ENCODE data around the gene PHLPP1.
A peak's percentile ranks its signal among the peaks of the same experiment; 100 is the strongest.

PHLPP1 gene

DNA sequence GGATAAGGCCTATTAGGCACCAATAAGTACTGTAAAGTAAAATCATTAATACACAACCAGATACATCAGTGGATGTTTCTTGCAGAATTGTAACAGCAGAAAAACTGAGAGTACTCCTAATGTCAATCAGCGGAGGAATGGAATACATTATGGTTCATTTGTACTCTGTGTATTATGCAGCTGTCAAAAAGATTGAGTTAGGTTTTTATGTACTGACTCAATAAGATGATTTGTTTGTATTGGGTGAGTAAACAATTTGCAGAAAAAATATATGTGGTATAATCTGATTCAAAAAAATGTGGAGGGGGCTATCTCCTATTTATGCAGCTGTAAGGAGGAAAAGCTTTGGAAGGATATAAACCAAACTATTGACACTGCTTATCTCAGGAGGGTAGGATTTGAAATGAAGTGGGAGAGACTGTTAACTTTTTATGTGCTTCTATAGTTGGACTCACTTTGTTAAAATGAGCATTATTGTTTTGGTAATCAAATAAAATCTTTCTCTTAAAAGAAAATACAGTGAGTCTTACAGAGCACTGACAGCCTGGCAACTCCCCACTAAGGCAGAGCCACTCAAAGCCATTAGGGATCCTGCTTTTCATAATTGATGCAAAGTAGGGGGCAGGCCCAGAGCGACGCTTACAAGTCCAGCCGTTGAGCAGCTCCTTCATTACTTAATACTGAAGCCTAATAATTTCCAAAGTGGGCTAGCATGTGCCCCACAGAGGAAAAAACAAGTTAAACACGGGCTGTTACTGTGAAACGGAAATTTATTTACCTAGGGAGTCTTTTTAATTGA, 168.8 kb downstream of the PHLPP1 start (continued):
- TF ChIP-seq GFI1B (tag by site-specific recombination; IDR thresholded peaks at IDR 0.05), result peak; percentile 33; the same call in 1 of the 2 replicates

- 0 out of 2 replicates have a peak, but pooled peaks have one; percentile 16 for TF ChIP-seq ZBTB17 (tag by site-specific recombination; IDR thresholded peaks at IDR 0.05)
- TF ChIP-seq, protein P1, sequence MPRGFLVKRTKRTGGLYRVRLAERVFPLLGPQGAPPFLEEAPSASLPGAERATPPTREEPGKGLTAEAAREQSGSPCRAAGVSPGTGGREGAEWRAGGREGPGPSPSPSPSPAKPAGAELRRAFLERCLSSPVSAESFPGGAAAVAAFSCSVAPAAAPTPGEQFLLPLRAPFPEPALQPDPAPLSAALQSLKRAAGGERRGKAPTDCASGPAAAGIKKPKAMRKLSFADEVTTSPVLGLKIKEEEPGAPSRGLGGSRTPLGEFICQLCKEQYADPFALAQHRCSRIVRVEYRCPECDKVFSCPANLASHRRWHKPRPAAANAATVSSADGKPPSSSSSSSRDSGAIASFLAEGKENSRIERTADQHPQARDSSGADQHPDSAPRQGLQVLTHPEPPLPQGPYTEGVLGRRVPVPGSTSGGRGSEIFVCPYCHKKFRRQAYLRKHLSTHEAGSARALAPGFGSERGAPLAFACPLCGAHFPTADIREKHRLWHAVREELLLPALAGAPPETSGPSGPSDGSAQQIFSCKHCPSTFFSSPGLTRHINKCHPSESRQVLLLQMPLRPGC (tag by site-specific recombination; IDR thresholded peaks at IDR 0.05), result no peak
- POLR2A ChIA-PET, result interaction anchor here (0.8 kb wide), 1 partner anchor 171 kb away, joined by 3 read pairs; the partner anchor contains the start of gene PHLPP1
- H3K36me3 ChIP-seq (ENCODE audit: control insufficient read depth in 2 of 2, insufficient read depth in 1 of 2, low read length in 2 of 2), result no peaks in the 10 kb centered on the region
- CTCF ChIA-PET, result interaction anchor here (0.6 to 1.2 kb wide), 2 partner anchors 107 to 299 kb away, joined by 3 to 4 read pairs; no protein-coding TSS in a partner anchor
- peaks cover 47% of the 10 kb centered on the region for H3K4me1 ChIP-seq (ENCODE audit: control insufficient read depth, insufficient read depth, low read length)
- H3K9me3 ChIP-seq (ENCODE audit: control insufficient read depth, insufficient read depth, low read depth, low read length), result no peaks in the 10 kb centered on the region
- no peak overlapping the region for H3K27ac ChIP-seq (ENCODE audit: extremely low read depth, low read depth, low read length)
- H3K4me3 ChIP-seq (ENCODE audit: low read depth, low read length), result no peak overlapping the region
Observed at GRCh38 chr18:62885804-62886203, 170.5 kb downstream of the PHLPP1 start.

DNA sequence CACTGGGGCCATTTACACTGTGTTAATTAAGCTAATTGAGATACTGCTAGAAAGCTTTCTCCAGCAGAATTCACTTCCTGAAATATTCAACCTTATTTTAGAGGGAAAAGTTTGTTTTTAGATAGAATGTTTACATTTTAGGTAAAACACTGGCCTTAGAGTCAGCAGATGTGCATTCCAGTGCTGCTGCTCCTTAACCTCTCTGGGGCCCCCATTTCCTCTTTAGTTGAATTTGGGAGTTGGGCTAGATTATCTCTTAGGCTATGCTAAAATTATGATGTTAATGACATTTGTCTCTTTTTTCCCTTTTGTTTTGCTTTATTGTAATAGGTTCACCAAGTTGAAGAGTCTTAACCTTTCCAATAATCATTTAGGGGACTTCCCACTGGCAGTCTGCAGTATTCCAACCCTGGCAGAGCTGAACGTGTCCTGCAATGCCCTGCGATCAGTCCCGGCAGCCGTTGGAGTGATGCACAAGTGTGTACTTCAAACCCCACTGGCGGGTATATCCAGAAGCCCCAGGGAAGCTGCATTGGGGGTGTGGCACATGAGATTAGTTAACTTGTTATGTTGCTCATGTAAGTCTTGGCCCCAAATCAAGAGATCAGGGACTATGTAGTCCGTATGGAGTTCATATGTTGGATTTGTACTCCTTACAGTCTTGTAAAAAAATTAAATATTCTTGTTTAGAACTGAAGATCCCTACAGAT, 179.5 kb downstream of the PHLPP1 start:
- H3K4me1 ChIP-seq (ENCODE audit: control insufficient read depth, insufficient read depth, low read length), result peaks cover 13% of the 10 kb centered on the region
- TF ChIP-seq KLF10 (tag by site-specific recombination; IDR thresholded peaks at IDR 0.05) (0 out of 2 replicates have a peak, but pooled peaks have one; percentile 17), ZNF664 (tag by site-specific recombination; IDR thresholded peaks at IDR 0.05) (0 out of 2 replicates have a peak, but pooled peaks have one; percentile 69), ZNF366 (tag by site-specific recombination; conservative IDR thresholded peaks at IDR 0.05) (no peak), ZNF658 (tag by site-specific recombination; IDR thresholded peaks at IDR 0.05) (no peak)
- TF ChIP-seq, protein P2, sequence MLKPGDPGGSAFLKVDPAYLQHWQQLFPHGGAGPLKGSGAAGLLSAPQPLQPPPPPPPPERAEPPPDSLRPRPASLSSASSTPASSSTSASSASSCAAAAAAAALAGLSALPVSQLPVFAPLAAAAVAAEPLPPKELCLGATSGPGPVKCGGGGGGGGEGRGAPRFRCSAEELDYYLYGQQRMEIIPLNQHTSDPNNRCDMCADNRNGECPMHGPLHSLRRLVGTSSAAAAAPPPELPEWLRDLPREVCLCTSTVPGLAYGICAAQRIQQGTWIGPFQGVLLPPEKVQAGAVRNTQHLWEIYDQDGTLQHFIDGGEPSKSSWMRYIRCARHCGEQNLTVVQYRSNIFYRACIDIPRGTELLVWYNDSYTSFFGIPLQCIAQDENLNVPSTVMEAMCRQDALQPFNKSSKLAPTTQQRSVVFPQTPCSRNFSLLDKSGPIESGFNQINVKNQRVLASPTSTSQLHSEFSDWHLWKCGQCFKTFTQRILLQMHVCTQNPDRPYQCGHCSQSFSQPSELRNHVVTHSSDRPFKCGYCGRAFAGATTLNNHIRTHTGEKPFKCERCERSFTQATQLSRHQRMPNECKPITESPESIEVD (tag by site-specific recombination; IDR thresholded peaks at IDR 0.05), result no peak
- H3K27ac ChIP-seq (ENCODE audit: extremely low read depth, low read depth, low read length), result no peak overlapping the region
- POLR2A ChIA-PET, result no interaction called here
- CTCF ChIA-PET, result interaction anchor here (0.6 to 0.7 kb wide), 2 partner anchors 30 to 307 kb away, joined by 4 read pairs; no protein-coding TSS in a partner anchor
- H3K9me3 ChIP-seq (ENCODE audit: control insufficient read depth, insufficient read depth, low read depth, low read length), result no peaks in the 10 kb centered on the region
- H3K36me3 ChIP-seq (ENCODE audit: control insufficient read depth in 2 of 2, insufficient read depth in 1 of 2, low read length in 2 of 2), result peaks cover 16 to 19% of the 10 kb centered on the region in 2 experiments
- no peak overlapping the region for H3K4me3 ChIP-seq (ENCODE audit: low read depth, low read length)

- Histone ChIP-seq H3K36me3 (ENCODE audit: control insufficient read depth in 2 of 2, insufficient read depth in 1 of 2, low read length in 2 of 2) (peaks cover 19% of the 10 kb centered on the region in 2 experiments), H3K4me3 (ENCODE audit: low read depth, low read length) (no peak overlapping the region), H3K9me3 (ENCODE audit: control insufficient read depth, insufficient read depth, low read depth, low read length) (no peaks in the 10 kb centered on the region), H3K27ac (ENCODE audit: extremely low read depth, low read depth, low read length) (no peak overlapping the region), H3K4me1 (ENCODE audit: control insufficient read depth, insufficient read depth, low read length) (peaks cover 5% of the 10 kb centered on the region; the same call in 1 of the 2 replicates)
- TF ChIP-seq ZNF596 (tag by site-specific recombination; IDR thresholded peaks at IDR 0.05) (no peak), ZNF138 (tag by site-specific recombination; IDR thresholded peaks at IDR 0.05; ENCODE audit: borderline replicate concordance) (no peak), ZNF521 (tag by site-specific recombination; IDR thresholded peaks at IDR 0.05) (no peak)
- TF ChIP-seq, protein P2 (tag by site-specific recombination; IDR thresholded peaks at IDR 0.05), result 0 out of 2 replicates have a peak, but pooled peaks have one; percentile 3
- POLR2A ChIA-PET, result interaction anchor here (1.0 kb wide), 1 partner anchor 65 kb away, joined by 3 read pairs; no protein-coding TSS in a partner anchor
- CTCF ChIA-PET, result no interaction called here
Observed at GRCh38 chr18:62897153-62897552, 181.8 kb downstream of the PHLPP1 start.
